ENCODE data around the gene FAM170A.

The FAM170A gene

DNA sequence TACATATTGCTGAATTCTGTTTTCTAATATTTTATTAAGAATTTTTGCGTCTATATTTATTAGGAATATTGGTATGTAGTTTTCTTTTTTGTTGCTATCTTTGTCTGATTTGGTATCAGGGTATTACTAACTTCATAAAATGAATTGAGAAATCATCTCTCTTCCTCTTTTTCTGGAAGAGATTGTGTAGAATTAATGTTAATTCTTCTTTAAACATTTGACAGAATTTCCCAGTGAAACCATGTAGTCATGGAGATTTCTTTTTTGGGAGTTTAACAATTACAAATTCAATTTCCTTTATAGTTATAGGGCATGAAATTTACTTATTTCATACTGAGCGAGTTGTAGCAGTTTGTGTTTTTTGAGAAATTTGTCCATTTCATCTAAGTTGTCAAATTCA, 3.3 kb upstream of the FAM170A start:
- no peak overlapping the region for H3K4me3 ChIP-seq (ENCODE audit: low read depth, low read length)
- DNase-seq (ENCODE audit: low read depth) = no peak
- TF ChIP-seq, protein P1, sequence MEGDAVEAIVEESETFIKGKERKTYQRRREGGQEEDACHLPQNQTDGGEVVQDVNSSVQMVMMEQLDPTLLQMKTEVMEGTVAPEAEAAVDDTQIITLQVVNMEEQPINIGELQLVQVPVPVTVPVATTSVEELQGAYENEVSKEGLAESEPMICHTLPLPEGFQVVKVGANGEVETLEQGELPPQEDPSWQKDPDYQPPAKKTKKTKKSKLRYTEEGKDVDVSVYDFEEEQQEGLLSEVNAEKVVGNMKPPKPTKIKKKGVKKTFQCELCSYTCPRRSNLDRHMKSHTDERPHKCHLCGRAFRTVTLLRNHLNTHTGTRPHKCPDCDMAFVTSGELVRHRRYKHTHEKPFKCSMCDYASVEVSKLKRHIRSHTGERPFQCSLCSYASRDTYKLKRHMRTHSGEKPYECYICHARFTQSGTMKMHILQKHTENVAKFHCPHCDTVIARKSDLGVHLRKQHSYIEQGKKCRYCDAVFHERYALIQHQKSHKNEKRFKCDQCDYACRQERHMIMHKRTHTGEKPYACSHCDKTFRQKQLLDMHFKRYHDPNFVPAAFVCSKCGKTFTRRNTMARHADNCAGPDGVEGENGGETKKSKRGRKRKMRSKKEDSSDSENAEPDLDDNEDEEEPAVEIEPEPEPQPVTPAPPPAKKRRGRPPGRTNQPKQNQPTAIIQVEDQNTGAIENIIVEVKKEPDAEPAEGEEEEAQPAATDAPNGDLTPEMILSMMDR (IDR thresholded peaks at IDR 0.05; ENCODE audit: insufficient read depth, low read depth, low read length, missing control alignments) = no peak

DNA sequence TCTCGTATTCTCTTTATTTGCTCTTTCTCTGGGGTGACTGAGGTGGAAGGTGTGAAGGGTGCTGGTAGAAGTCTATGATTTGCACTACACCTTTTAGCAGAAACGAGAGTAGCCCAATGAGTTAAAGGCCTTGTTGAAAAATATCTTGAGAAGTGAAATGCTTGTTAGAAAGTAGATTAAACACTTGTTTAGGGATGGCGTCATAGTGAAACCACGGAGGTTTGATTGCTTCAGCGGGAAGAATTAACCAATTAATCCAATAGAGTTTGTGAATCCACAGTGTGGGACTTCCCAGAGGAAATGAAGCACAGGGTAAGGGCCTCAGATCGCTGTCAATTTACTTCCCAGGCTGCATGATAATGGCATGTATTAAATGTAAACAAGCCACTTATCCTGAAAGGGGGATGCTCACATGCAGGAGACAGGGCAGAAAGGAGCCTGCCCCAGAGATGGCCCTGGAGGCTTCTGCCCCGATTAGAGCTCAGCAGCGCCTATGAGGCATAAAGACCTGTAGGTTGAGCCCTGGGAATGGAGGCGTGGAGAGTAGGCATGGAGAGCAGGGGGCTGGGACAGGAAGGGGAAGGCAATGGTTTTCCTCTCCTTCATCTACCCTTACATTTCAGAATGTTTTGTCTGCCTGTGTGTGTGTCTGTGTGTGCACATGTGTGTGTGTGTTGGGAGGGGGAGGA, 1.5 kb downstream of the FAM170A start:
- TF ChIP-seq, protein P1 (IDR thresholded peaks at IDR 0.05; ENCODE audit: insufficient read depth, low read depth, low read length, missing control alignments) = no peak
- no peak overlapping the region for H3K4me3 ChIP-seq (ENCODE audit: low read depth, low read length)
- DNase-seq (ENCODE audit: low read depth) = no peak

DNA sequence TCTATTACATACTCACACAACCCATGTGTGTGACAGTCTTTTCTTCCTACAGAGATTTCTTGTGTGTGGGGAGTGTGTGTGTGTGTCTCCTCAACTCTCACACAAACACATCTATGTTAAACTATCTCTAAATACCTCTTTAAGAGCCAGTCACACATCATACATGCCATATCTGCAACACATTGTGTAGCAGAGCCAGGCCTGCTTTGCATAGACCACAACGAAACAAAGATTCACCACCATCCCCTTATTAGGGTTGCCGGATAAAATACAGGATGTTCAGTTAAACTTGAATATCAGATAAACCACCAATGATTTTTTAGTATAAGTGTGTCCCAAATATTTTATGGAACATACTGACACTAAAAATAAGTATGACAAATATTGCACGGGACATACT, 2.3 kb downstream of the FAM170A start:
- DNase-seq (ENCODE audit: low read depth) = no peak
- TF ChIP-seq, protein P1 (IDR thresholded peaks at IDR 0.05; ENCODE audit: insufficient read depth, low read depth, low read length, missing control alignments) = no peak
- H3K4me3 ChIP-seq (ENCODE audit: low read depth, low read length) = no peak overlapping the region

DNA sequence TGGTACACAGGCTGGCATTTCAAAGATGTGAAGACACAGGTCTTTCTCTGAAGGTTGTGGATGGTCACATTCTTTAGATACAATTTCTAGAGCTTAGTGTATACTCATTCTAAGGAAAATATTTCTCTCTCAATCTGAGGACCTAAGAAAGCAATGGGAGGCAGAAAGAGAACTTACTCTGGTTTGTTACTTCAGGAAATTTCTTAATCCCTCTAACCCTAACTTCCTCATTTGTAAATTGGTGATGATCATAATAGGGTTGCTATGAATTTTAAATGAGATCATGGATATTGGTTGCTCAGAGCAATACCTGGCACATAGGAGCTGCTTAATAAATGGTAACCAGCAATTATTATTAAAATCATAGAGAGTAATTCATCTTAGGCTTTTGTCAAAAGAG, 22.1 kb downstream of the FAM170A start:
- TF ChIP-seq, protein P1 (IDR thresholded peaks at IDR 0.05; ENCODE audit: insufficient read depth, low read depth, low read length, missing control alignments) = no peak
- H3K4me3 ChIP-seq (ENCODE audit: low read depth, low read length) = no peak overlapping the region
- no peak for DNase-seq (ENCODE audit: low read depth)

DNA sequence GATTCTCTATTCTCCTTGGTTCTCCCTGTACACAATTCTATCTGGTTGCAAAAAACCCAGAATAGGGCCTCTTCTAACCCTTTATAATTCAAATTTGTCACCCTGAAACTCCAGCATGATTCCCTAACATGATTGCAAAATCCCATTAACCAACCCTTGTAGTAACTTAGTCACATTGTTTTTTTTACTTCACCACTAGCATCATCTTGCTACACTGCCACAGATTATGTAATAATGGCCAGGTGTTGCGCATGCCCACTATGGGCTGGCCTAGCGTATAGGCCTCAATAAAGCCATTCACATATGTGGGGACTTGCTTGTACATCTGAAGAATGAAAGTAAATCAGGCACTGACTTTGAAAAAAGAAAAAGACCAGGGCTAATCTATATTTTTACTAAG, 25.7 kb downstream of the FAM170A start:
- H3K4me3 ChIP-seq (ENCODE audit: low read depth, low read length) = no peak overlapping the region

DNA sequence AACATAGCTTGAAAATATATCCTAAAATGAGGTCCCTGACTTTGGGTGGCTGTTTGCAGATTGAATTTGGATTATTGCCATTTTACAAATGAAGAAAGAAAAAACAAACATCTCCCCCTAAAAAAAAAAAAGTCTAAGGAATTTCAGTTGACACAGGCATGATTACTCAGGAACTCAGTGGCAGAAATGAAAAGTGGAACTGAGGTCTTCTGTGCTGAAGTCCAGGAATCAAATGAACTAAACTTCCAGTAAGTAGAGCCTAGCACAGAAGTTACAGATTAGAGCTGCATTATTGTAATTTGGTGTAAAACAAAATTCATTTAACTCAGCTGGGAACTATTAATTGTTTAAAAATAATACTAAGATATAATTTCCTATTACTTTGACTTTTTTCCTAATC, 26.7 kb downstream of the FAM170A start:
- TF ChIP-seq, protein P1 (IDR thresholded peaks at IDR 0.05; ENCODE audit: insufficient read depth, low read depth, low read length, missing control alignments) = no peak
- H3K4me3 ChIP-seq (ENCODE audit: low read depth, low read length) = no peak overlapping the region
- DNase-seq (ENCODE audit: low read depth) = no peak

More for the DNA sequence above, 25.7 kb downstream of the FAM170A start:
- no peak for DNase-seq (ENCODE audit: low read depth)
- TF ChIP-seq, protein P1 (IDR thresholded peaks at IDR 0.05; ENCODE audit: insufficient read depth, low read depth, low read length, missing control alignments) = no peak

DNA sequence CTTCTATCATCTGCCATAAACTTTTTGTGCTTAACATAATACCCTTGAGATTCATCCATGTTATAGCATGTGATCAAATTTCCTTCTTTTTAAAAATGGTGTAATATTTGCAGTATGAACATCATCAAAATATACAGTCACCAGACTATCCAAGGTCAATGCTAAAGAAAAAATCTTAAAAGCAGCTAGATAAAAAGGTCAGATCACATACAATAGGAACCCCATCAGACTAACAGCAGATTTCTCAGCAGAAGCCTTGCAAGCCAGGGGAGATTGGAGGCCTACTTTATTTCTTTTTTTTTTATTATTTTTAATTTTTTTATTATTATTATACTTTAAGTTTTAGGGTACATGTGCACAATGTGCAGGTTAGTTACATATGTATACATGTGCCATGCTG, 37.2 kb downstream of the FAM170A start:
- TF ChIP-seq, protein P1 (IDR thresholded peaks at IDR 0.05; ENCODE audit: insufficient read depth, low read depth, low read length, missing control alignments) = no peak
- no peak for DNase-seq (ENCODE audit: low read depth)
- no peak overlapping the region for H3K4me3 ChIP-seq (ENCODE audit: low read depth, low read length)

Measured in GM12865 (cell line).